Loucy (cell line): ENCODE data around the gene IRF3.

ENCODE experiments used
- H2AFZ ChIP-seq: fragments of 200-600 bp; sonication (generic); 2 replicates; pipeline ENCODE4 v1.6.0; 2016; ENCODE audit warnings: antibody characterized with exemption, mild to moderate bottlenecking, low read length, moderate library complexity
- H3F3A ChIP-seq: fragments of 200-600 bp; 2 replicates; pipeline ENCODE4 v1.6.0; 2016; ENCODE audit warnings: antibody characterized with exemption, low read depth, mild to moderate bottlenecking
- H3K27me3 ChIP-seq: fragments of 200-600 bp; sonication (generic); 2 replicates; pipeline ENCODE4 v1.6.1; 2014; ENCODE audit warnings: low read length, mild to moderate bottlenecking; ENCODE audit not compliant: insufficient read depth, poor library complexity, severe bottlenecking
- H3K36me3 ChIP-seq: fragments of 200-600 bp; sonication (generic); 2 replicates; pipeline ENCODE4 v1.6.1; 2016; ENCODE audit warnings: low read length; ENCODE audit not compliant: insufficient read depth
- H3K4me1 ChIP-seq: fragments of 200-600 bp; sonication (generic); 2 replicates; pipeline ENCODE4 v1.5.1; 2014; ENCODE audit warnings: low read length, mild to moderate bottlenecking; ENCODE audit not compliant: insufficient read depth, poor library complexity, severe bottlenecking
- H3K4me2 ChIP-seq: fragments of 200-600 bp; sonication (generic); 2 replicates; pipeline ENCODE4 v1.6.0; 2014; ENCODE audit warnings: antibody characterized with exemption, low read length, low read depth, mild to moderate bottlenecking; ENCODE audit not compliant: poor library complexity, severe bottlenecking
- H3K4me3 ChIP-seq: fragments of 200-600 bp; sonication (generic); 2 replicates; pipeline ENCODE4 v1.5.1; 2014; ENCODE audit warnings: low read length, mild to moderate bottlenecking, mixed read lengths; ENCODE audit not compliant: poor library complexity, severe bottlenecking
- H3K79me2 ChIP-seq: fragments of 200-600 bp; sonication (generic); 2 replicates; pipeline ENCODE4 v1.6.1; 2014; ENCODE audit warnings: low read length; ENCODE audit not compliant: insufficient read depth
- H3K9ac ChIP-seq: fragments of 200-600 bp; sonication (generic); 2 replicates; pipeline ENCODE4 v1.6.0; 2014; ENCODE audit warnings: mild to moderate bottlenecking, low read depth, low read length, moderate library complexity; ENCODE audit not compliant: poor library complexity, severe bottlenecking
- H3K9me2 ChIP-seq: fragments of 200-600 bp; sonication (generic); replicated peaks from 2 replicates; pipeline ENCODE4 v1.6.1; 2016; ENCODE audit warnings: low read depth, low read length, mixed read lengths
- H3K9me3 ChIP-seq: fragments of 200-600 bp; sonication (generic); 2 replicates; pipeline ENCODE4 v1.6.1; 2014; ENCODE audit warnings: mild to moderate bottlenecking, antibody characterized with exemption, low read length, low read depth; ENCODE audit not compliant: insufficient read depth
- H4K20me1 ChIP-seq: fragments of 200-600 bp; sonication (generic); 2 replicates; pipeline ENCODE4 v1.6.0; 2014; ENCODE audit warnings: antibody characterized with exemption, low read length, mild to moderate bottlenecking; ENCODE audit not compliant: insufficient read depth, poor library complexity, severe bottlenecking
- EZH2phosphoT487 ChIP-seq: fragments of 200-600 bp; IDR thresholded peaks from 2 replicates; pipeline ENCODE4 v1.6.1; 2018; ENCODE audit warnings: antibody characterized with exemption, mild to moderate bottlenecking, moderate library complexity, borderline replicate concordance
- TF ChIP-seq, protein P1 (sequence below): fragments of 200-600 bp; sonication (generic); conservative IDR thresholded peaks from 2 replicates; pipeline ENCODE4 v1.5.1; 2014; ENCODE audit warnings: mild to moderate bottlenecking, antibody characterized with exemption, low read length

The IRF3 gene

DNA sequence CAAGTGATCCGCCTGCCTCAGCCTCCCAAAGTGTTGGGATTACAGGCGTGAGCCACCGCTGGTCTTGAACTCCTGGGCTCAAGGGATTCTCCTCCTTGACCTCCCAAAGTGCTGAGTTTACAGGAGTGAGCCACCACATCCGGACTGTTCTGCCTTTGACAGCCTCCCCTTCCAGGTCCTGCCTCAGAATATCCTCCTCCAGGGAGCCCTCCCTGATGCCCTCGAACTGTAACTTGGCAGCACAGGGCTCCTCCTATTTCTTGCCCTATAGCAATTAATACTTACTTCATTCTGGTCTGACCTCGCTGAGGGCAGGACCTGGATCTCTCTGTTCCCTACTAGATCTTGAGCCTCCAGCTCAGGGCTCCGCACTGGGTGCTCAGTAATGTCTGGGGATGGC is 31.2 kb upstream of the IRF3 start:
- no peaks in the 10 kb centered on the region for H3F3A ChIP-seq
- H3K4me2 ChIP-seq, result no peak overlapping the region
- H3K27me3 ChIP-seq, result no peaks in the 10 kb centered on the region
- H3K9me2 ChIP-seq, result no peaks in the 10 kb centered on the region
- H3K36me3 ChIP-seq, result no peaks in the 10 kb centered on the region
- H2AFZ ChIP-seq, result no peak overlapping the region
- no peak overlapping the region for H3K9ac ChIP-seq
- H3K4me1 ChIP-seq, result no peaks in the 10 kb centered on the region
- H3K4me3 ChIP-seq, result no peak overlapping the region
- no peaks in the 10 kb centered on the region for H3K9me3 ChIP-seq
- H4K20me1 ChIP-seq, result no peaks in the 10 kb centered on the region
- no peaks in the 10 kb centered on the region for H3K79me2 ChIP-seq
- TF ChIP-seq, protein P1, sequence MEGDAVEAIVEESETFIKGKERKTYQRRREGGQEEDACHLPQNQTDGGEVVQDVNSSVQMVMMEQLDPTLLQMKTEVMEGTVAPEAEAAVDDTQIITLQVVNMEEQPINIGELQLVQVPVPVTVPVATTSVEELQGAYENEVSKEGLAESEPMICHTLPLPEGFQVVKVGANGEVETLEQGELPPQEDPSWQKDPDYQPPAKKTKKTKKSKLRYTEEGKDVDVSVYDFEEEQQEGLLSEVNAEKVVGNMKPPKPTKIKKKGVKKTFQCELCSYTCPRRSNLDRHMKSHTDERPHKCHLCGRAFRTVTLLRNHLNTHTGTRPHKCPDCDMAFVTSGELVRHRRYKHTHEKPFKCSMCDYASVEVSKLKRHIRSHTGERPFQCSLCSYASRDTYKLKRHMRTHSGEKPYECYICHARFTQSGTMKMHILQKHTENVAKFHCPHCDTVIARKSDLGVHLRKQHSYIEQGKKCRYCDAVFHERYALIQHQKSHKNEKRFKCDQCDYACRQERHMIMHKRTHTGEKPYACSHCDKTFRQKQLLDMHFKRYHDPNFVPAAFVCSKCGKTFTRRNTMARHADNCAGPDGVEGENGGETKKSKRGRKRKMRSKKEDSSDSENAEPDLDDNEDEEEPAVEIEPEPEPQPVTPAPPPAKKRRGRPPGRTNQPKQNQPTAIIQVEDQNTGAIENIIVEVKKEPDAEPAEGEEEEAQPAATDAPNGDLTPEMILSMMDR, result no peak
- TF ChIP-seq EZH2phosphoT487, result no peak

DNA sequence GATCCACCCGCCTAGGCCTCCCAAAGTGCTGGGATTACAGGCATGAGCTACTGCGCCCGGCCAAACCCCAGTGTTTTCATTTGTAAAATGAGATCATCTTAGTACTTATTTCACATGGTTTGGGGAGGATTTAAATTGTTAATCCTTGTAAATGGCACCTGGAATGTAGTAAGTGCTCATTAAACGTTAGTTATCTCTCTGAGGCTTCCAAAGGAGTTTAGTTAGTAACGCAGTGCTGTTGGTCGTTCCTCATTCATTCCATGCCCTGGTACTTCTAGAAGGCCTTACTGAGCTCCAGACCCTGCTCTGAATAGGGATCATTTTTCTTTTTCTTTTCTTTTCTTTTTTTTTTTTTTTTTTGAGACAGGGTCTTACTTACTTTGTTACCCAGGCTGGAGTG is 30.5 kb upstream of the IRF3 start:
- no peaks in the 10 kb centered on the region for H4K20me1 ChIP-seq
- H3K36me3 ChIP-seq, result no peaks in the 10 kb centered on the region
- H3K4me1 ChIP-seq, result no peaks in the 10 kb centered on the region
- H3K79me2 ChIP-seq, result no peaks in the 10 kb centered on the region
- H3F3A ChIP-seq, result no peaks in the 10 kb centered on the region
- no peak overlapping the region for H3K4me3 ChIP-seq
- no peak for TF ChIP-seq EZH2phosphoT487
- TF ChIP-seq, protein P1, result no peak
- H3K4me2 ChIP-seq, result no peak overlapping the region
- no peaks in the 10 kb centered on the region for H3K27me3 ChIP-seq
- H2AFZ ChIP-seq, result no peak overlapping the region
- H3K9me2 ChIP-seq, result no peaks in the 10 kb centered on the region
- no peaks in the 10 kb centered on the region for H3K9me3 ChIP-seq
- no peak overlapping the region for H3K9ac ChIP-seq

DNA sequence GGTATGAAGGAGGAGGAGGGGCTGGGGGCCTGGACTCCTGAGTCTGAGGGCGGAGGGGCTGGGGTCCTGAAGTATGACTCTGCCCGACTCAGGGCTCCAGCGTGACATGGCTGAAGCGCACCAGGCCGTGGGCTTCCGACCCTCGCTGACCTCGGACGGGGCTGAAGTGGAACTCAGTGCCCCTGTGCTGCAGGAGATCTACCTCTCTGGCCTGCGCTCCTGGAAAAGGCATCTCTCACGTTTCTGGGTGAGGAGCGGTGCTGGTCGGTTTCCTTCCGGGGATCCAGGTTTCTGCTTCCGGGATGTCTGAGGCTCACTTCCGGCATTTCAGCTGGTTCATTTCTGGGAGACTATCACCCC is 26.5 kb upstream of the IRF3 start:
- Histone ChIP-seq H3K27me3 (no peaks in the 10 kb centered on the region), H3K4me2 (no peak overlapping the region), H3K9me2 (no peaks in the 10 kb centered on the region), H3K4me3 (no peak overlapping the region), H3F3A (no peaks in the 10 kb centered on the region), H3K79me2 (no peaks in the 10 kb centered on the region), H3K9me3 (no peaks in the 10 kb centered on the region), H4K20me1 (no peaks in the 10 kb centered on the region), H3K9ac (no peak overlapping the region), H3K36me3 (peaks cover 18% of the 10 kb centered on the region; the same call in 1 of the 2 replicates), H3K4me1 (no peaks in the 10 kb centered on the region), H2AFZ (no peak overlapping the region)
- TF ChIP-seq, protein P1, result no peak
- no peak for TF ChIP-seq EZH2phosphoT487
